Left renal pelvis (tissue), 4 donors: ENCODE data around the gene EIF1AD. TPM values are rescaled to one million over a fixed set of nuclear protein-coding genes. Genes with fewer than 3 reads are reported as not detected.
"Not testable (repeated sequence)": the region's sequence is repeated elsewhere in the genome, so short reads cannot be mapped to it uniquely, and the experiment has no call there.

Experiments used
- DNase-seq, 4 donors: peaks; one replicate each; pipeline ENCODE4 v3.0.0-alpha.2; 2013; ENCODE audit warnings: low read depth in 4 of 4, low spot score in 3 of 4
- polyA plus RNA-seq, 4 donors: library from polyadenylated mRNA; unstranded; fragments of 120-200 nt; gene quantifications; one replicate each; pipeline ENCODE4 v1.2.1, GENCODE V29; 2013; ENCODE audit not compliant: insufficient read length in 4 of 4

The EIF1AD gene
- polyA plus RNA-seq, 4 donors: 18.6 to 31.6 (median 27.8) TPM

GRCh38 chr11:66022401-66023185, 20.6 kb upstream of the EIF1AD start:
- peak in 1 of 4 donors; percentile 27 for DNase-seq

DNA sequence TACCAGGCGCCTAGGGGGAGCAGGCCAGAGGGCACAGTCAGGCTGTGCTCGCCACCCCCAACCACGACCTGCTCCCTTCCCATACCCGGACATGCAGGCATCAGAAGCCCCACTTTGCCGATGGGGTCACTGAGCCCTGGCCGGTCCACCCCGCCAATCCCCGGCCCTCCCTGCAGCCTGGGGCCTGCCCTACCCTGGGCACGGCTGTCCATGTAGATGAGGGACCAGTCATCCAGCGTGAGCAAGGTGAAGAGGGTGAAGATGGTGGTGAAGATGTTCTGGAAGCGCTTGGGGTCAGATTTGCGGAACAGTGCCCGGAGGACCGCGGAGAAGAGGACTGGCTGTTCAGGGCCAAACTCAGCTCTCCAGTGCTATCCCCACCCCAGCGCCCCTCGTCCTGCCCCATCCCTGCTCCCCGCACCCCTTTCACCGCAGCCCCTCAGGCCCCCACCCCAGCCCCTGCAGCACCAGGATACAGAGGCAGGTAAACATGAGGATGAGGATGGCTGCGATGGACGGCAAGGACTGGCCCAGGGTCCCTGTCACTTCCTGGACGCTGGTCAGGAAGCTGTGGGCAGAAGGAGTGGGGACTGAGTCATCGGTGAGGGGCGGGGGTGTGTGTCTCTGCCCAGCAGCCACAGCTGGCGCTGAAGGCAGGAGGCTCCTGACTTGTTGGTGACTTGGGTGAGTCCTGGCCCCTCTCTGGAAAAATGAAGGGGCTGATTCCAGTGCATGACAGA, 18.8 kb upstream of the EIF1AD start:
- DNase-seq: no peak

DNA sequence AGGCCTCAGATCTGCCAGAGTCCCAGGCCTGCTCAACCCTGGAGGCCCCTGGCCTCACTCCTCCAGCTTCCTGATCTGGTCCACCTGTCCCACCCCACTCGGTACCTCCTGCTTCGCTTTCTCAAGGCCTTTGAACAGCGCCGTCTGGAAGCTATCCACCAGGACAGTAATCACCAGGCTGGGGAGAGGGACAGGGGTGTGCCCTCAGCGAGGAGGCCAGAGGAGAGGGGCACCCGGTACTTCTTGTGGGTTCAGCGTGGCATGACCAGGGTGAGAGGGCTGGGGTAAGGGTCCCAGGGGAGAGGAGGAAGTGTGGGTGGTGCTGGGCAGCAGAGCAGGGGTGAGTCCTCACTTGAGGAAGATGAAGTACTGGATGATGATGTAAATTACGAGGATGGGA, 18.3 kb upstream of the EIF1AD start:
- DNase-seq: no peak

DNA sequence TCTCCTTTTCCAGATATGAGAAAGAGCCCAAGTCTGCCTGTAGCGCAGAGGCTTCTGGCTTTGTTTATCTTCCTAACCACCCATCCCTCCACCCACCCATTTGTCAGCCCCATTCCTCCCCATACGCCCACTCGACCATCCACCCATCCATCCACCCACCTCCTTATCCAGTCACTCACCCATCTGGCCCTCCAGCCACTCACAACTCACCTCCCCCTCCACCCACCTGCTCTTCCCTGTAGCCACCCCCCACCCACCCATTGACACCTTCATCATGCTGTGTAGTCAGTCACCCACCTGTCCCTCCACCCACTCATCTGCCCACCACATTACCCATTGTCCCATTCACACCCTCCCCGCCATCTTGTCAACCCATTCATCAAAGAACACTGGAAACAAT, 15.4 kb upstream of the EIF1AD start:
- no peak for DNase-seq

GRCh38 chr11:66016793-66017177, 14.8 kb upstream of the EIF1AD start:
- no peak for DNase-seq

- DNase-seq: no peak
Observed at GRCh38 chr11:66015936-66016792, 14.2 kb upstream of the EIF1AD start.

GRCh38 chr11:66015454-66015881, 13.5 kb upstream of the EIF1AD start:
- DNase-seq: no peak

DNA sequence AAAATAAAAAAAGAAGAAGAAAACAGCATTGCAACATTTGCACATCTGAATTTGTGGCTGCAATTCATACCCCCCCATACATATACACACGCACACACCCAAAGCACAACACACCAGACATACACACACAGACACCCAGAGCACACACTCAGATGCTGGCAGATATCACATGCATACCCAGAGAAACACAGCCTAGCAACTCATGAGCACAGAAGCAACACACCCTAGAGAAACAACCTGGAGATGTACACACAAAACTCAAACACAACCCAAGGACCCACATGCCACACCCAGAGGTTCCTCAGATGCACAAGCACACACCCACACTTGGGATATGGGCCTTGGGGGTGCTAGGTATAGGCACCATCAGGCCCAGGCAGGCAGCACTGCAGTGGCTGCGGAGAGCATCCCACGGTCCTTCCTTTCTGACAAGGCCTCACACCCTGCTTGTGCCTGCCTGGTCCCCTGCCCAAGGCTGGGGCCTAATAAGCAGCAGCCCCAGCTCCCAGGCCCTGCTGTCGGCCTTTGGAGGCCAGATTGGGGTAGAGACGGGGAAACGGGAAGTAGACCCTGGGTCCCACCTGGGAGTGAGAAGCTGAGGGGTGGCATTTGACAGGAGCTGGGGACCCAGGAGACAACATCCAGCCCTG, 13.0 kb upstream of the EIF1AD start:
- no peak for DNase-seq

GRCh38 chr11:66013762-66014100, 11.8 kb upstream of the EIF1AD start:
- DNase-seq: no peak

DNA sequence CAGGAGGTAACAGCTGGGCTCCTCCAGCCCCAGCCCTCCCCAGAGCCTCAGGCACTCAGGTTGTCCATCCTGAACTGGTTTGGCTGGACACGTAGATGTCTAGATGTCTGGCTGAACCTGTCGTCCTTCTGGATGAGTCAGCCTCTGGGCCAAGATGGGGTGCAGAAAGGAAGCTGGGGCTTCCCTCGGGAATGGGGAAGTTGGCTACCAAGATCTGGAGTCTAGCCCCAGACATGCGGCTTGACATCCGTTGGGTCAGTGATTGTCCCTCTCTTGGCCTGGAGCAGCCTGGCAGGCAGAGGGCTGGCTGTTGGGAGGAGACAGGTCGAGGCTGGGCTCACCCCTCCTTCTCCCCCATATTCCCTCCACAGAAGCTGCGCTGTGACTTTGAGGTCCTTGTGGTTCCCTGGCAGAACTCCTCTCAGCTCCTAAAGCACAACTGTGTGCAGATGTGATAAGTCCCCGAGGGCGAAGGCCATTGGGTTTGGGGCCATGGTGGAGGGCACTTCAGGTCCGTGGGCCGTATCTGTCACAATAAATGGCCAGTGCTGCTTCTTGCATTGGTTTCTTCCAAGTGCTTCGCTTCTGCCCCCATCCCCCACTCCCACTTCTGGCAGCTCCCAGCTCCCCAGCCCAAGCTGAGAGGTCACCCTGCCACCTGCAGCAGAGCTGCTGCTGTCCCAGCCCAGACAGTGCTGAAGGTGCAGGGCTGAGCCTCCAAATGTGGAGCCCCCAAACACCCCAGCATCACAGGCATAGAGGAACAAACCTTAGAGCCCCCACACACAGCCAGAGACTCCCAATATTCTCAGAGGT, 11.2 kb upstream of the EIF1AD start:
- DNase-seq: no peak

DNA sequence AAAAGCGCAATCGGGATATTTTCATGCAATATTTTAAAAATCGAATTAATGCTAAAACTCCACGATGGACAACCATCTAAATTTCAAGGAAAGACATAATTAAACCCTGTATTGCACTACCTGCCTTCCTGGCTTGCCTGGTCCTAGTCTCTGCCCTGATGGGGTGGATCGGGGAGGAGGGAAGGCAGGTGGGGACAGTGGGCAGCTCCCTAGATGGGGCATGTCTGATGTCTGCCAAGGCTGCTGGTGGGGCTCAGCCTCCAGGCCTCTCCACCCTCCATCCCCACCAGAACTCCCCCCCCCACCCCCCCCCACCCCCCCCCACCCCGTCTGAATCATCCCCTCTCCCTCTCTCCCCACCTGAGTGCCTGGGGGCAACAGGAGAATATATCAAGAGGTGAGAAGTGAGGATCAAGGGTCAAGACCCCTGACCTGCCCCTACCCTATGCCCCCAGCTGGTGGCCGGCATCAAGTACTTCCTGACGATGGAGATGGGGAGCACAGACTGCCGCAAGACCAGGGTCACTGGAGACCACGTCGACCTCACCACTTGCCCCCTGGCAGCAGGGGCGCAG, 10.5 kb upstream of the EIF1AD start:
- DNase-seq: no peak

DNA sequence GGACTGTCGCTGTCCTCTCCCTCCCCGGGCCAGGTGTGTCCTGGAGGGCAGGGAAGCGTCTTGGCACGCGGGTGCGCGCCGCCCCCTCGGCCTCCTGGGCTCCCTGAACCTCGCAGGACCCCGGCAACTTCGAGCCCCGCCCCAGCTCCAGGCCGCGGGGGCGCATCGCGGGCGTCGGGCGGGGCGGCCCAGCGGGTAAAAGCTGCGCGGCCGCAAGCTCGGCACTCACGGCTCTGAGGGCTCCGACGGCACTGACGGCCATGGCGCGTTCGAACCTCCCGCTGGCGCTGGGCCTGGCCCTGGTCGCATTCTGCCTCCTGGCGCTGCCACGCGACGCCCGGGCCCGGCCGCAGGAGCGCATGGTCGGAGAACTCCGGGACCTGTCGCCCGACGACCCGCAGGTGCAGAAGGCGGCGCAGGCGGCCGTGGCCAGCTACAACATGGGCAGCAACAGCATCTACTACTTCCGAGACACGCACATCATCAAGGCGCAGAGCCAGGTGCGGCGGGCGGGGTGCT, 9.9 kb upstream of the EIF1AD start, which contains the start of gene CST6:
Gene CST6 (plus strand): TSS at position 224 of the 519 bp plus-strand sequence. CDS start 37 bp downstream, at position 261.
- DNase-seq: no peak

DNA sequence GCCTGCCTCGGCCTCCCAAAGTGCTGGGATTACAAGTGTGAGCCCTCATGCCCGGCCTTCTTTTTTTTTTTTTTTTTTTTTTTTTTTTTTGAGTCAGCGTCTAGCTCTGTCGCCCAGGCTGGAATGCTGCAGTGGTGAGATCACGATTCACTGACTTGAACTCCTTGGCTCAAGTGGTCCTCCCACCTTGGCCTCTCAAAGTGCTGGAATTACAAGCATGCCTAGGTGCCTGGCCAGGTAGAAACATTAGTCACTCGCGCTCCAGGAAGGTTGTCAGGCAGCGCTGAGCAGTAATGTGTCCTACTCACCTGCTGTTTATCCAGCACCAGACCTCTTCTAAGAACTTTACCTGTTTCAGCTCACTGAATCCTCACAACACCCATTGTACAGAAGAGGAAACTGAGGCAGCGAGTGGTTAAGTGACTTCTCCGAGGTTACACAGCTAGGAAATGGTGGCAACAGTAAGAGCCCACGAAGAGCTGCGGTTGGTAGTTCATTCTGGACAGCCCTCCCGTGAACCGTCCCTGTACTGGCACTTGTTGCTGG, 9.4 kb upstream of the EIF1AD start:
- no peak for DNase-seq

GRCh38 chr11:66010036-66010435, 8.1 kb upstream of the EIF1AD start:
- DNase-seq: not testable (repeated sequence)

GRCh38 chr11:66008468-66009101, 6.6 kb upstream of the EIF1AD start:
- DNase-seq: no peak

DNA sequence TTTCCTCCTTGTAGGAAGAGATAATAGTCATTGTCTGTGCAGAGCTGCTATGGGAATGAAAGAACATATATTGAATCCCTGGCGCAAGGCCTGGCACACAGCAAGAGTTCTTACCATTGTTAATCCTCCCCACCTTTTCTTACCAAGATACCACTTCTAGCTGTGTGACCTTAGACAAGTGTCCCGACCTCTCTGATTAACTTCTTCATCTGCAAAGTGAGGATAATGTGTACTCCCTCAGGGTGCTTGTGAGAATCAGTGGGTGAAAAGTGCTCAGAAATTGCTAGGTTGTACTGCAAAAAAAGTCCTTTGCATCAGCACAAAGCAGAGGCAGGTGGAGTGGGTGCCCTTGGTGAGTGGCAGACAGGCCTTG, 6.1 kb upstream of the EIF1AD start:
- DNase-seq: no peak

DNA sequence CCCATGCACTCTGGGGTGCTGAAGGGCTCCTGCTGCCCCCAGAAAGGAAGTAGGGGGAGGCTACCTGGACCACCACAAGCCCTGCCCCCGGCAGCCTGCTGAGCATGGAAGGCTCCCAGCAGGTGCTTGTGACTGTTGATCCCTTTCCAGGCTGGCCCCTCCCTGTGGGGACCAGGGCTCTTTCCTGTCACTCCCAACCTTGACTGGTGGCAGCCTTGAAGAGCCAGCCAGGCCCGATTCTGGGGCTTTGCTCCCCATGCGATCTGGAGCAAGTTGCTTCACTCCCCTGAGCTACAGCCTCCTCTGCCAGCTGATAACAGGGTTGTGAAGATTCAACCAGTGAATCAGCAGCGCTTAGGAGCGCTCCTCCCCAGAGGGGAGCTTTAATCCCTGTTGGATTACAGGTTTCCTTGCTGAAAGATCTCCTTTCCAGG, 5.3 kb upstream of the EIF1AD start:
- DNase-seq: no peak

DNA sequence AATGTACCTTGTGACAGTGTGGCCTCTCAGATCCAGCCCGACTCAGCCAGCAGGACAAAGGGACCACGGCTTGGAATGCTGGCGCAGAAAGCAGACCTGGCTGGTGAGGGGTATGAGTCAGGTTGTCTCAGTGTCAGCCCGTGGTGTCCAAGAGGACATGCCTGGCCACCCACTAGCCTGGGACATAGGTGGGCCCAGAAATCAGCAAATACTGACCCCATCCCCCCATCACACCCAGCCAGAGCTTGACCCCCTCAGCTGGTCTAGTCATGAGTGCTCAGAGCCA, 4.9 kb upstream of the EIF1AD start:
- DNase-seq: no peak
